NCI-H226 (cell line): ENCODE measurements around the gene CRBN.

ENCODE experiments used
- DNase-seq: peaks from one replicate; pipeline ENCODE4 v3.0.0-alpha.2; 2015

Gene CRBN

DNA sequence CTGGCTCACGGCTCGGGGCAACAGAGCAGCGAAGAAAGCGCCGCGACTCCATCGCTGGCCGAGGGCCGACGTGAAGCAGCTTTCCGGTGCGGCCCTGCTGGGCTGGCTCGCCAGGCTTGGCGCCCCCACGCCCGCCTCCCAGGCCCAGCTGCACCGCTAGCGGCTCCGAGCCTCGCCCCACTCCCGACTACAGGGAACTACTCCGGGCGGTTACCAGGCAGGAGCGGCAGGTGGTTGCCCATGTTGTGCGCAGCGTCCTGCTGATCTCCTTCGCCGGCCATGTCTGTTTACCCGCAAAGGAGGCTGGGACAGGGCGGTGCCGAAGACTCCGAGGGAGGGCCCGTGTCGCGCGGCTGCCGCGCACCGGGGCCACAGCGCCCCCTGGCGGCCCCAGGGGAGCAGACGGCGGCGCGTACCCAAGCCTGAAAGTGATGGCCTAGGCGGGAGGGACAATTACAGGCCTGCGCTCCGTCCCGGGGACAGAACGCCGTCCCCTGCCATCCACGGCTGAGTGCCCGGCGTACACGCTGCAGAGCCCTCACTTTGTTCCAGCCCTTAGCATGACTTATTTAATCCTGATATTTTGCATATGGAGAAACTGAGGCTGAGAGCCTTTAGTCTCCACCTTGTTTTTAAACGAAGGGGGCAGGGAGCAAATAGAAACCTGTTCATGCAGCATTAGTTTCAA lies at the start of gene CRBN:
CRBN (minus strand) TSS at position 285 of the 688 bp plus-strand sequence; CDS start at position 281, 4 bp downstream.
- peak; percentile 76 for DNase-seq

- no peak for DNase-seq
These were observed 48.1 kb upstream of the CRBN start for GRCh38 chr3:3227640-3228039.

GRCh38 chr3:3221528-3221927 lies 42.0 kb upstream of the CRBN start:
- no peak for DNase-seq

- DNase-seq = no peak
These were observed 36.9 kb upstream of the CRBN start for GRCh38 chr3:3216401-3216800.

DNA sequence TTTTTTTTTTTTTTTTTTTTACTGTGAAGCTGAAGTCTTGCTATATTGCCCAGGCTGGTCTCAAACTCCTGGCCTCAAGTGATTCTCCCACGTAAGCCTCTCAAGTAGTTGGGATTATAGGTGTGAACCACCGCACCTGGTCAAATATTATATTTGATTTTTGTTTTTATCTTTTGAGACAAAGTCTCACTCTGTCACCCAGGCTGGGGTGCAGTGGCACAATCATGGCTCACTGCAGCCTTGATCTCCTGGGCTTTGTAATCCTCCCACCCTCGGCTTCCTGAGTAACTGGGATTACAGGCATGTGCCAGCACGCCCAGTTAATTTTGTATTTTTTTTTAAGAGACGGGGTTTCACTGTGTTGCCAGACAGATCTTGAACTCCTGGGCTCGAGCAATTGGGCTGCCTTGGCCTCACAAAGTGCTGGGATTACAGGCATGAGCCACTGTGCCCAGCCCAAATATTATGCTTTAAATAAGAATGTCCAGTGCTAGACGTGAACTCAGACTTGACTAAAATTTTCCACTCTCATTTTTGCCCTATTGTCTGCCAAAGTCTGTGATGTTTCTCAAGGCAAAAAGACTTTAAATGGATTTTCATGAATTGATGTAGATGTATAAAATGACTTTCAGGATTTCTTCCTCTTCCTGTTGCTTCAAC lies 33.4 kb upstream of the CRBN start:
- no peak for DNase-seq

GRCh38 chr3:3209714-3210113 lies 30.2 kb upstream of the CRBN start:
- no peak for DNase-seq

- DNase-seq = no peak
These were observed 29.6 kb upstream of the CRBN start for GRCh38 chr3:3209057-3209456.

DNA sequence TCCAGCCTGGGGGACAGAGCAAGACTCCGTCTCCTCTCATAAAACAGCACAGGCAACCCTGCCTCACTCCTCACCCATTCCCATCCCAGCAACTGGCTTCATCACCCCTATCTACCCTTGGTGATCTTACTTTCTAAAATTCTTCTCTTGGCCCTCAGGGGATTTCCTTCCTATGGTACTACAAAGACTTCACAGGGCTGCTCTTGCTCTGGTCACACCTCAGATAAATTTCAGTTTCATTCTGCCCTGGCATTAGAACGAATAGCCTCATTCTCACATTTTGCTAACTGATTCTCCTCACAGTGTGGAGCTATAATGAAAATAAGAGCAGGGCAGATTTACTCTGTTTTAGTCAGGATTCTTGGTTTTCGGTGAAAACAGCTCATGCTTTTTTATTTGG lies 22.1 kb upstream of the CRBN start:
- DNase-seq = no peak

DNA sequence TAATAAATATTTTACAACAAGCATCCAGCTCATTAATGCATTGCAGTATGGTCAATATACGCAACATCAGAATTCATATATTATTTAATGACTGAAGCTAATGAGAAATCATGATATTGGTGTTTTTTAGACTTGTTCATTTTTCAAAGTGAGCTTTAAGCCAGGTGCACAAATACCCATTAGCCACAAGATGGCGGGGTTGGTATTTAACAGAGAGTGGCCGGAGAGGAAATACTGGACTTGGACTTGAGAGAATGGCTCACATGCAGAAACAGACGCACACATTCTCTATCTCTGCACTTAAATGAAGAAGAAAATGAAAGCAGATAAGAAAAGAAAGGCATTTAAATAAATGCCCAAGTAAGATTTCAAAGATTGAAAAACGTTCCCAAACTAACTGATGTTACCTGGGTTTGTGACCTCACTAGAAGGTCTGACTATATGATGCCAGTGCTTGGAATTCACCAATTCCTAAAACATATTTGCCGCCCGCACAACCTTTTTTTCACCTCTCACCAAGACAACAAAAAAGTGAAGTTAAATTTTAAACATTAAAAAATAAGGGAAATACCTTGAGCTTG lies 21.2 kb upstream of the CRBN start:
- peak; percentile 40 for DNase-seq

- no peak for DNase-seq
These were observed 19.8 kb upstream of the CRBN start for GRCh38 chr3:3199306-3199705.

GRCh38 chr3:3196148-3196861 lies 16.8 kb upstream of the CRBN start:
- no peak for DNase-seq

- no peak for DNase-seq
These were observed 15.4 kb upstream of the CRBN start for GRCh38 chr3:3194861-3195260.

GRCh38 chr3:3192286-3192675 lies 12.8 kb upstream of the CRBN start:
- no peak for DNase-seq

GRCh38 chr3:3191675-3192285 lies 12.3 kb upstream of the CRBN start:
- DNase-seq = peak; percentile 18

- DNase-seq = no peak
These were observed 10.5 kb upstream of the CRBN start for GRCh38 chr3:3189961-3190360.

DNA sequence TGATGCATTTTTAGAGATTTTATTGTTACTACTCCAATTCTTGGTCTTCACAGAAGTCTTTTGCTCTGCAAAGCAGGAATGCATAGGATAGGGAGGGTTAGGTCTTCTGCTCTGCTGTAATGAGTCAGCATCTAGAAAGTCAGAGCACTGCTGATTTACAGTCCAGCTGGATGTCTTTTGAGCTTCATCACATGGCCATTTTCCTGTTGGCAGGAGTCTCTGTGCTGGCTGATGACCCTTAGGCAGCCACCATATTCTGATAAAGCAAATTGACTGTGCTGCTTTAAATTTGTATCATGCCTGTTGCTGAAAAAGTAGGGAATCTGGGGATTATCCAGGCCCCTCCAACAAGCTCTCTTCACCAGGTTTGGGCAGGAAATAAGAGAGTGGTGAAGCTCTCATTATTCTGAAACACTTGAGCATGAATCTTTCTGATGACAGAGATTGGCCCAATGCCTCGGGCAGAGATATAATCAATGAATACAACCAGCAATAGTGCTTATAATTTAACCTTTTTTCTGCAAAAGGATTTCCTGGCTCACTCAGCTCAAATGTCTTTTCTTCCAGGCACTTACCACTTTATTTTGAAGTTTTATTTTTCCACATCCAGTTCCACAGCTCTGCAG lies 9.7 kb upstream of the CRBN start:
- DNase-seq = peak; percentile 38

DNA sequence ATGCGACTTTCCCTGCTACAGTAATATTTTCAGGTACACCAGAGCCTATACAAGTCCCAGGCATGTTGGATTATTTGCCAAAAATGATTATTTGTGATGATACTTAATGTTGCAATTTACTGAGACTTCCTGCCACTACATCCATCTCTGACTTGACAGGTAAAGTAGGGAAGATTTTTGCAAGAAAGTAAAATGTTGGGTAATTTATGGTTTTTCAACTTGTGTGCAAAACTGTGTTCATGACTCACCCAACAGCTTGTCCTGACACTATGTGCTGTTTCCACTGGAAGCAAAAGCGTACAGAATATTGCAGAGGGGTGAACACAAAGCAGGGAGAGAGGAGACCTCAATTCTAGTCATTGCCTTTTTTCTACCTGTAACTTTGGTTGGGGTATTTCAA lies 5.4 kb upstream of the CRBN start:
- no peak for DNase-seq

- DNase-seq = no peak
These were observed 965 bp upstream of the CRBN start for GRCh38 chr3:3180456-3180855.

- DNase-seq = no peak
These were observed 778 bp downstream of the CRBN start for GRCh38 chr3:3178498-3179328.

GRCh38 chr3:3177861-3178497 lies 1.5 kb downstream of the CRBN start:
- peak; percentile 21 for DNase-seq

GRCh38 chr3:3172627-3173026 lies 6.9 kb downstream of the CRBN start:
- no peak for DNase-seq
